BJ (cell line): ENCODE data around the gene GALNTL6. TPM values are rescaled to one million over a fixed set of nuclear protein-coding genes. Genes with fewer than 3 reads are reported as not detected.

ENCODE experiments used
- CTCF ChIA-PET: fragments of 350-600 bp; formaldehyde crosslinking; extraction: SDS; loops from one replicate; lab custom pipeline; 2021; ENCODE audit warnings: antibody characterized with exemption, inconsistent platforms; lab: Yijun Ruan, JAX
- POLR2A ChIA-PET: fragments of 300-600 bp; sonication (Branson Sonifier 250); formaldehyde crosslinking; extraction: SDS; loops from one replicate; lab custom pipeline; 2021; ENCODE audit warnings: antibody characterized with exemption; lab: Charles Lee
- DNase-seq: peaks from one replicate; pipeline ENCODE4 v3.0.0-alpha.2; 2011; ENCODE audit warnings: low read depth
- H3K27me3 ChIP-seq: 2 replicates; pipeline ENCODE4 v1.6.0; 2011; ENCODE audit warnings: low read length; ENCODE audit not compliant: control insufficient read depth, insufficient read depth
- H3K36me3 ChIP-seq: 2 replicates; pipeline ENCODE4 v1.5.1; 2011; ENCODE audit warnings: low read length; ENCODE audit not compliant: control insufficient read depth, insufficient read depth
- H3K4me3 ChIP-seq: 2 replicates; pipeline ENCODE4 v1.5.1; 2011; ENCODE audit warnings: low read depth, mild to moderate bottlenecking, control low read depth, low read length
- polyA plus RNA-seq: library from polyadenylated mRNA; depleted of rRNA; stranded (reverse); fragments of >200 nt; gene quantifications from 2 replicates; pipeline ENCODE4 v1.2.3, GENCODE V29; 2011
- TF ChIP-seq, protein P1 (sequence below): IDR thresholded peaks from 2 replicates; pipeline ENCODE4 v1.5.1; 2011; ENCODE audit warnings: low read depth, mild to moderate bottlenecking, control low read depth, inconsistent platforms, low read length, moderate library complexity; ENCODE audit not compliant: insufficient read depth

Gene GALNTL6
- polyA plus RNA-seq, 1 experiment: 0.02 TPM

DNA sequence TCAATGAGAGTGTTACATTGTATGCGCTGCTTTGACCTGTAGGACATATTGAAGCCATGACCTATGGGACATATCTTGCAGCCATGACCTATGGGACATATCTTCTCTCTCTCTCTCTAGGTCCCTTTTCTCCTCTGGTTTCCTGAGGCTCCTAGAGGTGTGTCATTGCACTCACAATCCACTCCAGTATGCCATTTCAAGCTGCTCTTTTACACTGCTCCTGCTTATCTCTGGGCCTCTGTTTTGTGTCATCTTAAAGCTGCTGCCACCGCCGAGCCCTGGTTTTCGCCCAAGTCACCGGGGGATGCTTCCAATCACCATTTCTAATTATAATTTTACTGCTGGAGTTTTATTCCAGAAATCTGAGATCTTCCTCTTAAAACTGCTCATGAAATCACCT lies 336.1 kb downstream of the GALNTL6 start:
- TF ChIP-seq, protein P1, sequence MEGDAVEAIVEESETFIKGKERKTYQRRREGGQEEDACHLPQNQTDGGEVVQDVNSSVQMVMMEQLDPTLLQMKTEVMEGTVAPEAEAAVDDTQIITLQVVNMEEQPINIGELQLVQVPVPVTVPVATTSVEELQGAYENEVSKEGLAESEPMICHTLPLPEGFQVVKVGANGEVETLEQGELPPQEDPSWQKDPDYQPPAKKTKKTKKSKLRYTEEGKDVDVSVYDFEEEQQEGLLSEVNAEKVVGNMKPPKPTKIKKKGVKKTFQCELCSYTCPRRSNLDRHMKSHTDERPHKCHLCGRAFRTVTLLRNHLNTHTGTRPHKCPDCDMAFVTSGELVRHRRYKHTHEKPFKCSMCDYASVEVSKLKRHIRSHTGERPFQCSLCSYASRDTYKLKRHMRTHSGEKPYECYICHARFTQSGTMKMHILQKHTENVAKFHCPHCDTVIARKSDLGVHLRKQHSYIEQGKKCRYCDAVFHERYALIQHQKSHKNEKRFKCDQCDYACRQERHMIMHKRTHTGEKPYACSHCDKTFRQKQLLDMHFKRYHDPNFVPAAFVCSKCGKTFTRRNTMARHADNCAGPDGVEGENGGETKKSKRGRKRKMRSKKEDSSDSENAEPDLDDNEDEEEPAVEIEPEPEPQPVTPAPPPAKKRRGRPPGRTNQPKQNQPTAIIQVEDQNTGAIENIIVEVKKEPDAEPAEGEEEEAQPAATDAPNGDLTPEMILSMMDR: no peak
- H3K36me3 ChIP-seq: no peaks in the 10 kb centered on the region
- CTCF ChIA-PET: no interaction called here
- no peaks in the 10 kb centered on the region for H3K27me3 ChIP-seq
- POLR2A ChIA-PET: no interaction called here
- DNase-seq: no peak
- H3K4me3 ChIP-seq: no peak overlapping the region

GRCh38 chr4:172152284-172152683 lies 339.1 kb downstream of the GALNTL6 start:
- DNase-seq: no peak
- H3K36me3 ChIP-seq: no peaks in the 10 kb centered on the region
- no peak overlapping the region for H3K4me3 ChIP-seq
- POLR2A ChIA-PET: no interaction called here
- TF ChIP-seq, protein P1: no peak
- CTCF ChIA-PET: no interaction called here
- no peaks in the 10 kb centered on the region for H3K27me3 ChIP-seq

GRCh38 chr4:172153719-172154118 lies 340.5 kb downstream of the GALNTL6 start:
- POLR2A ChIA-PET: no interaction called here
- TF ChIP-seq, protein P1: no peak
- Histone ChIP-seq H3K36me3 (no peaks in the 10 kb centered on the region), H3K4me3 (no peak overlapping the region), H3K27me3 (no peaks in the 10 kb centered on the region)
- CTCF ChIA-PET: no interaction called here
- DNase-seq: no peak

DNA sequence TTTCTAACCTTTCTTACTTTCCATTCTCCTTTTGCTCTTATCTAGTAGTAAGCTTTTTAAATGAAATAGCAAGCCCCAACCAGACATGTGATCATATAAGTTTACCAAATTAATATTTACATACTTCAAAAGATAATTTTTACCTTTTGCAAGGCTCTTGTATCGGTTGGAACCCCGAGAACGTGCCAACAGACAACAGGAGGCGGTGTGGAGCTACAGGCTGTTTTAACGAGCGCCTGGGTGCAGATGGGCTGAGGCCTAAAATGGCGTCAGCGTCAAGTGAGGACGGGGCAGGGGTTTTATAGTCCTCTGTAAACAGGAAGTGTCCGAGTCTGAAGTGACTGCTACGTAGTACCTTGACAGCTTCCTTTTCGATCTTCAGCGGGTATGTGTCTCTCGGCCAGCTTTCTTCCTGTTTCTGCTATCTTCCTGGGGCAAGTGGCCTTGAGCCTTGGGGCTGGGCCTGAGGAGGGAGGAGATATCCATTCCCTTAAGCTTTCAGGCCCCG lies 342.7 kb downstream of the GALNTL6 start:
- Histone ChIP-seq H3K27me3 (no peaks in the 10 kb centered on the region), H3K36me3 (no peaks in the 10 kb centered on the region), H3K4me3 (no peak overlapping the region)
- TF ChIP-seq, protein P1: no peak
- ChIA-PET CTCF (no interaction called here), POLR2A (no interaction called here)
- DNase-seq: no peak

DNA sequence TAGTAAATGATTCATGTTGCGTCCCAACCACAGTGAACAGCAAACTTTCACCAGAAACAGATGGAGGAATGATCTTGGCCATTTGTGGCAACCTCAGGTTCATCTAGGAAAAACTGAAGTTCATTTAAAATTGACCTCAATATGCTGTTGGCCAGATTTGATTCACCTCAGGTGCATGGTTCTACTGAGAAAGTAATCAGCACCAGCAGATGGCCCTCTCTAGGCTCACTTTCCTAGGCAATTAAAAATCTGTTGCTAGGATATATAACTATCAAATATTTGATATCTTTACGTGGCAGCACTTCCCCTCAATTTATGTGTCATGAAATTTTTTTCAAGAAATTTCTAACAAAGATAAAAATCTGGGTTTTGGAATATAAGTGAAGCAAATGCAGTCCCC lies 344.7 kb downstream of the GALNTL6 start:
- TF ChIP-seq, protein P1: no peak
- H3K27me3 ChIP-seq: no peaks in the 10 kb centered on the region
- DNase-seq: no peak
- CTCF ChIA-PET: interaction anchor here (1.7 kb wide), 1 partner anchor 44 kb away, joined by 4 read pairs; no protein-coding TSS in a partner anchor
- POLR2A ChIA-PET: no interaction called here
- no peak overlapping the region for H3K4me3 ChIP-seq
- H3K36me3 ChIP-seq: no peaks in the 10 kb centered on the region
